K562 (cell line): ENCODE measurements around the gene MAB21L4. TPM values are rescaled to one million over a fixed set of nuclear protein-coding genes. Genes with fewer than 3 reads are reported as not detected.

Experiments used
- ATAC-seq: fragments of 200-7000 bp; cut with Tn5 transposase; 3 replicates; pipeline ENCODE4 v1.9.1; 2020; ENCODE audit warnings: moderate library complexity
- BruUV-seq: library from RNA; stranded (reverse); fragments of 400-500 nt; replicated peaks from 2 replicates; lab custom pipeline; 2021; lab: Mats Ljungman, UMichigan
- CTCF ChIA-PET: fragments of 300-600 bp; formaldehyde crosslinking; extraction: SDS; loops from one replicate; lab custom pipeline; 2021; ENCODE audit warnings: low intra/inter-chr PET ratio; lab: Yijun Ruan, JAX
- POLR2A ChIA-PET: fragments of 300-600, 350-650 bp; sonication (Branson Sonifier 250); formaldehyde crosslinking; extraction: SDS; loops from one replicate; lab custom pipeline; 2021; ENCODE audit warnings: antibody characterized with exemption, inconsistent platforms; lab: Yijun Ruan, JAX
- DNase-seq, 4 experiments: peaks; one replicate each; pipeline versions ENCODE4 v3.0.0 to v3.0.0-alpha.2; 2011 to 2018; ENCODE audit warnings: low spot score in 3 of 4, mixed read lengths in 3 of 4; ENCODE audit errors: extremely low read depth in 1 of 4
- FAIRE-seq: peaks from 2 replicates; lab custom pipeline; 2011; peaks lifted over from hg19 to GRCh38; lab: Jason Lieb, UNC
- H2AFZ ChIP-seq: 2 replicates; pipeline ENCODE4 v1.6.0; 2011; ENCODE audit warnings: low read depth, low read length, control low read depth, inconsistent platforms
- H3K27ac ChIP-seq: fragments of 200-600 bp; 3 replicates; pipeline ENCODE4 v1.8.0; 2011; ENCODE audit warnings: low read depth, mild to moderate bottlenecking, control low read depth, inconsistent platforms, low read length, moderate library complexity, mixed read lengths; ENCODE audit errors: extremely low read depth
- H3K27me3 ChIP-seq, 2 experiments: fragments of 300-600 bp in 1 of 2; 2 replicates in 1 of 2; 3 replicates in 1 of 2; pipeline versions ENCODE4 v1.6.0 to v1.8.0; 2011; ENCODE audit warnings: inconsistent platforms in 2 of 2, low read length in 2 of 2, mild to moderate bottlenecking in 1 of 2, mixed read lengths in 1 of 2, moderate library complexity in 1 of 2; ENCODE audit not compliant: control insufficient read depth in 2 of 2, insufficient read depth in 2 of 2
- H3K36me3 ChIP-seq: fragments of 300-600 bp; 3 replicates; pipeline ENCODE4 v1.8.0; 2011; ENCODE audit warnings: mild to moderate bottlenecking, low read length, inconsistent platforms; ENCODE audit not compliant: control insufficient read depth, insufficient read depth
- H3K4me1 ChIP-seq, 2 experiments: fragments of 200-600 bp in 1 of 2; replicated peaks in 1 of 2; 2 replicates in 1 of 2; 3 replicates in 1 of 2; pipeline versions ENCODE4 v1.5.1 to v1.8.0; 2011; ENCODE audit warnings: inconsistent platforms in 2 of 2, low read length in 2 of 2, mild to moderate bottlenecking in 1 of 2, mixed read lengths in 1 of 2, moderate library complexity in 1 of 2; ENCODE audit not compliant: control insufficient read depth in 2 of 2, insufficient read depth in 2 of 2
- H3K4me2 ChIP-seq: 2 replicates; pipeline ENCODE4 v1.6.1; 2011; ENCODE audit warnings: low read length, control low read depth, inconsistent platforms, mixed read lengths; ENCODE audit not compliant: insufficient read depth
- H3K4me3 ChIP-seq: fragments of 200-600 bp; sonication (generic), shearing (Covaris generic); 2 replicates; pipeline ENCODE4 v1.5.1; 2016; ENCODE audit warnings: control low read depth, inconsistent platforms
- H3K79me2 ChIP-seq: fragments of 200-600 bp; 3 replicates; pipeline ENCODE4 v1.8.0; 2011; ENCODE audit warnings: low read length, inconsistent platforms; ENCODE audit not compliant: control insufficient read depth, insufficient read depth
- H3K9ac ChIP-seq, 2 experiments: 2 replicates each; pipeline versions ENCODE4 v1.6.0 to v1.6.1; 2011; ENCODE audit warnings: low read depth in 2 of 2, low read length in 2 of 2, control low read depth in 1 of 2, inconsistent platforms in 1 of 2, mild to moderate bottlenecking in 1 of 2, mixed read lengths in 1 of 2; ENCODE audit not compliant: insufficient read depth in 1 of 2
- H3K9me1 ChIP-seq: one replicate; pipeline ENCODE4 v1.6.0; 2011; ENCODE audit warnings: inconsistent platforms, mild to moderate bottlenecking, low read length, moderate library complexity; ENCODE audit not compliant: control insufficient read depth, insufficient read depth
- H3K9me3 ChIP-seq: replicated peaks from 2 replicates; pipeline ENCODE4 v1.5.1; 2011; ENCODE audit warnings: low read depth, low read length, inconsistent platforms; ENCODE audit not compliant: control insufficient read depth, insufficient read depth
- H4K20me1 ChIP-seq: replicated peaks from 2 replicates; pipeline ENCODE4 v1.6.1; 2011; ENCODE audit warnings: low read length, inconsistent platforms, mixed read lengths; ENCODE audit not compliant: control insufficient read depth, insufficient read depth
- HIVEP1 ChIP-seq: fragments of 250-450 bp; sonication (Bioruptor Pico); IDR thresholded peaks from 2 replicates; pipeline ENCODE4 v1.4.0; 2020; ENCODE audit warnings: mild to moderate bottlenecking
- RBM25 ChIP-seq: fragments of 200-400 bp; formaldehyde crosslinking; IDR thresholded peaks from 2 replicates; pipeline ENCODE4 v1.6.1; 2018; ENCODE audit warnings: low read length, low read depth, moderate library complexity; ENCODE audit not compliant: severe bottlenecking
- WGBS: fragments of 100-300 bp; shearing (Covaris generic); methylation state at CpG from one replicate; pipeline ENCODE4 v1.1.6; 2016; ENCODE audit warnings: low coverage, mixed read lengths; ENCODE audit not compliant: insufficient coverage; ENCODE audit errors: missing lambda C conversion rate; 5-methylcytosine and 5-hydroxymethylcytosine counted together
- in situ Hi-C: fragments of 300-500 bp; cut with MboI; formaldehyde crosslinking; loops from 4 replicates; pipeline ENCODE4 v1.15.0; 2018; ENCODE audit warnings: inconsistent platforms, mixed read lengths
- intact Hi-C: fragments of 100-400 bp; cut with micrococcal nuclease; formaldehyde crosslinking; loops from 2 replicates; pipeline ENCODE4 v1.14.2; 2022
- polyA plus RNA-seq, 8 experiments: library from polyadenylated mRNA; depleted of rRNA in 4 of 8; stranded (reverse) in 5 of 8; unstranded in 3 of 8; fragments of >200 nt; fragmentation: Nextera tagmentation in 2 of 8; fragmentation: Illumina TruSeq in 1 of 8; extraction: Ambion mirVana in 2 of 8; extraction: Trizol in 1 of 8; gene quantifications; 2 replicates each; pipeline versions ENCODE4 v1.2.1 to v1.2.3, GENCODE V29; 2011 to 2014; ENCODE audit warnings: inconsistent platforms in 1 of 8, missing spikeins in 1 of 8
- total RNA-seq, 7 experiments: library from RNA; depleted of rRNA in 6 of 7; stranded (reverse); fragments of >200 nt in 6 of 7; fragmentation: Illumina TruSeq in 2 of 7; extraction: Trizol in 2 of 7; gene quantifications; 2 replicates each; pipeline versions ENCODE4 v1.2.1 to v1.2.3, GENCODE V29; 2011 to 2021; ENCODE audit warnings: low replicate concordance in 1 of 7

MAB21L4 gene
- total and polyA plus RNA-seq, 9 of the 15 experiments (the other 6 are each of a cell fraction or from before 2014, with no cell fraction given) = 0.03 TPM; not detected in 8

- Histone ChIP-seq H3K4me3 (no peak overlapping the region), H4K20me1 (no peaks in the 10 kb centered on the region), H3K79me2 (no peaks in the 10 kb centered on the region), H3K9me3 (no peaks in the 10 kb centered on the region), H3K4me1 (peaks cover 0 to 4% of the 10 kb centered on the region in 2 experiments; a peak in 2 of 5 replicates), H3K27ac (no peak overlapping the region), H3K36me3 (no peaks in the 10 kb centered on the region), H3K9ac (no peak overlapping the region; a peak in 1 of 4 replicates), H3K9me1 (peaks cover 2% of the 10 kb centered on the region), H2AFZ (no peak overlapping the region), H3K27me3 (peaks cover 0 to 23% of the 10 kb centered on the region in 2 experiments; a peak in 2 of 5 replicates), H3K4me2 (no peak overlapping the region)
- in situ Hi-C loops = no loop called here
- FAIRE-seq (no peak), DNase-seq (no peak), ATAC-seq (no peak)
- no peak for TF ChIP-seq HIVEP1 (CRISPR knock-in tag)
- no peak for TF ChIP-seq RBM25
- ChIA-PET POLR2A (no interaction called here), CTCF (no interaction called here)
- no TSS peak for BruUV-seq
- 5% methylated on average over 17 of the region's 21 CpGs for WGBS
- intact Hi-C loops = no loop called here
Observed at GRCh38 chr2:240857039-240858008, 38.6 kb downstream of the MAB21L4 start.
